NCI-H187 treated with DMSO at 0.1 percent for 48 hours (cell line): ENCODE measurements around the gene PSMB10.

Experiments used
- DNase-seq: peaks from one replicate; lab custom pipeline; 2025; lab: John Stamatoyannopoulos, UW

PSMB10 gene

GRCh38 chr16:67963662-67964321 is 27.1 kb upstream of the PSMB10 start:
- no peak for DNase-seq

- no peak for DNase-seq
Observed at GRCh38 chr16:67963292-67963661, 26.6 kb upstream of the PSMB10 start.

- DNase-seq, result no peak
Observed at GRCh38 chr16:67962135-67962534, 25.5 kb upstream of the PSMB10 start.

GRCh38 chr16:67961551-67961957 is 24.9 kb upstream of the PSMB10 start:
- DNase-seq, result peak; percentile 50

- no peak for DNase-seq
Observed at GRCh38 chr16:67959536-67960329, 23.1 kb upstream of the PSMB10 start.

GRCh38 chr16:67957622-67958021 is 21.0 kb upstream of the PSMB10 start:
- no peak for DNase-seq

- DNase-seq, result no peak
Observed at GRCh38 chr16:67954421-67955196, 18.0 kb upstream of the PSMB10 start.

GRCh38 chr16:67953641-67954375 is 17.2 kb upstream of the PSMB10 start:
- DNase-seq, result no peak

GRCh38 chr16:67951485-67951884 is 14.8 kb upstream of the PSMB10 start:
- DNase-seq, result no peak

- DNase-seq, result no peak
Observed at GRCh38 chr16:67950335-67950843, 13.7 kb upstream of the PSMB10 start.

- DNase-seq, result no peak
Observed at GRCh38 chr16:67949645-67950044, 13.0 kb upstream of the PSMB10 start.

GRCh38 chr16:67948015-67948414 is 11.4 kb upstream of the PSMB10 start:
- DNase-seq, result no peak

GRCh38 chr16:67946966-67947558 is 10.4 kb upstream of the PSMB10 start:
- no peak for DNase-seq

GRCh38 chr16:67946128-67946569 is 9.5 kb upstream of the PSMB10 start:
- DNase-seq, result no peak

- no peak for DNase-seq
Observed at GRCh38 chr16:67945392-67945933, 8.8 kb upstream of the PSMB10 start.

GRCh38 chr16:67944690-67945391 is 8.2 kb upstream of the PSMB10 start:
- no peak for DNase-seq

GRCh38 chr16:67943619-67944504 is 7.2 kb upstream of the PSMB10 start, which contains the start of gene LCAT:
LCAT (minus strand) TSS chr16:67944120; CDS start chr16:67944101, 19 bp downstream.
- no peak for DNase-seq

GRCh38 chr16:67943256-67943618 is 6.6 kb upstream of the PSMB10 start:
- DNase-seq, result no peak

GRCh38 chr16:67942510-67943255 is 6.0 kb upstream of the PSMB10 start:
- no peak for DNase-seq
